ENCODE measurements around the gene BRIP1. TPM values are rescaled to one million over a fixed set of nuclear protein-coding genes. Genes with fewer than 3 reads are reported as not detected.

Gene BRIP1
- total and polyA plus RNA-seq, 10 of the 15 experiments (the other 5 are each of a cell fraction or from before 2014, with no cell fraction given) = 4.0 to 24.2 (median 12.8) TPM

- Histone ChIP-seq H3K79me2 (ENCODE audit: control insufficient read depth, insufficient read depth, low read length) (no peaks in the 10 kb centered on the region), H3K4me1 (ENCODE audit: control insufficient read depth, insufficient read depth, low read length) (no peaks in the 10 kb centered on the region), H4K20me1 (ENCODE audit: control insufficient read depth, insufficient read depth) (no peaks in the 10 kb centered on the region), H3K27ac (ENCODE audit: control insufficient read depth, insufficient read depth) (no peak overlapping the region), H3K9me3 (replicated peaks; ENCODE audit: control insufficient read depth, insufficient read depth, low read length) (no peaks in the 10 kb centered on the region), H3K36me3 (ENCODE audit: control insufficient read depth in 2 of 2, insufficient read depth in 2 of 2, low read length in 1 of 2) (no peaks in the 10 kb centered on the region), H3K4me3 (no peak overlapping the region), H2AFZ (ENCODE audit: control insufficient read depth, low read depth, low read length) (no peak overlapping the region), H3K9ac (ENCODE audit: control insufficient read depth, insufficient read depth, low read length) (no peak overlapping the region), H3K27me3 (replicated peaks in 1 of 2; ENCODE audit: control insufficient read depth in 2 of 2, insufficient read depth in 2 of 2, low read length in 1 of 2) (no peaks in the 10 kb centered on the region), H3K4me2 (ENCODE audit: control insufficient read depth, insufficient read depth) (no peak overlapping the region)
- TF ChIP-seq ETV6 (conservative IDR thresholded peaks at IDR 0.05 in 1 of 2, IDR thresholded peaks at IDR 0.05 in 1 of 2; ENCODE audit: borderline replicate concordance in 1 of 2, low read depth in 1 of 2) = peak in 1 of 2 experiments; percentile 56; a peak in 1 of 4 replicates
- no peak for TF ChIP-seq DPF2 (IDR thresholded peaks at IDR 0.05)
- no peak for TF ChIP-seq SPI1 (IDR thresholded peaks at IDR 0.05; ENCODE audit: borderline replicate concordance, insufficient read depth, low read depth, low read length)
- no peak for TF ChIP-seq ZBTB4 (CRISPR knock-in tag; IDR thresholded peaks at IDR 0.05)
- no peak for TF ChIP-seq RB1 (IDR thresholded peaks at IDR 0.05; ENCODE audit: borderline replicate concordance)
- TF ChIP-seq MEF2A (IDR thresholded peaks at IDR 0.05; ENCODE audit: insufficient read depth, low read depth, low read length) = no peak
- TF ChIP-seq BRCA1 (IDR thresholded peaks at IDR 0.05; ENCODE audit: low read depth, low read length) = no peak
- ChIA-PET CTCF (no interaction called here), SMC1A (ENCODE audit: uncharacterized antibody, unreplicated experiment) (interaction anchor here (0.6 kb wide), 1 partner anchor 66 kb away, joined by 3 read pairs; no protein-coding TSS in a partner anchor), POLR2A (no interaction called here), RAD21 (ENCODE audit: unreplicated experiment) (no interaction called here)
- DNase-seq (ENCODE audit: low read depth, low spot score) (no peak), ATAC-seq (no peak), FAIRE-seq (no peak)
- 70% methylated on average over 4 of the region's 4 CpGs for WGBS (ENCODE audit: insufficient coverage, insufficient replicate concordance, low lambda C conversion rate, missing lambda C conversion rate)
- in situ Hi-C loops (cut with MboI) (no loop called here), intact Hi-C loops (cut with micrococcal nuclease; ENCODE audit: unreplicated experiment) (no loop called here)
- BruUV-seq (replicated peaks) = no TSS peak
Observed at GRCh38 chr17:61660746-61661485, 202.4 kb downstream of the BRIP1 start.
